ENCODE results near the gene MIPOL1.
"Not testable (repeated sequence)": the region's sequence is repeated elsewhere in the genome, so short reads cannot be mapped to it uniquely, and the experiment has no call there.

The MIPOL1 gene

DNA sequence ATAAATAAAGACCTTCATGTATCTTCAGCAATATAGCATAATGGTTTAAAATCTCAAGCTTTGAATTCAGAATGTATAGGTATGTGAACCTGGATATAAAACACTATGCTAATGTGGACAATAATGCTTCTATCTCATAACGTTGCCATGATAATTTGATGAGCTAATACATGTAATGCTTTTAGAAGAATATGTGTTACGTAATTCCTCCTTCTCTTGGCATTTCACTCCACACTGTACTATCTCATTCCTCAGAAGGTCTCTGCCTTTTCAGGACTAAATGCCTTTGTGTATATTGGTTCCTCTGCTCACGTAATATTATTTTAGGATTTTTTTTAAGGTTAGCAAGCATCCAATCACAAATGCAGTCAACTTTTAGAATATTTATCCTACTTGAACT, 310.8 kb downstream of the MIPOL1 start:
- no peak for ATAC-seq
- peaks cover 12% of the 10 kb centered on the region for H3K9me3 Mint-ChIP-seq
- no peak for DNase-seq (ENCODE audit: low spot score in 2 of 2)
- no peak overlapping the region for H3K4me3 Mint-ChIP-seq
- no peaks in the 10 kb centered on the region for H3K4me1 Mint-ChIP-seq
- no peak overlapping the region for H3K27ac Mint-ChIP-seq
- H3K36me3 Mint-ChIP-seq: no peaks in the 10 kb centered on the region

GRCh38 chr14:37512173-37512572, 314.4 kb downstream of the MIPOL1 start:
- ATAC-seq (no peak), DNase-seq (ENCODE audit: low spot score in 2 of 2) (no peak)
- H3K36me3 Mint-ChIP-seq: no peaks in the 10 kb centered on the region
- no peak overlapping the region for H3K27ac Mint-ChIP-seq
- peaks cover 14% of the 10 kb centered on the region for H3K9me3 Mint-ChIP-seq
- H3K4me3 Mint-ChIP-seq: no peak overlapping the region
- no peaks in the 10 kb centered on the region for H3K4me1 Mint-ChIP-seq

GRCh38 chr14:37515771-37516170, 318.0 kb downstream of the MIPOL1 start:
- H3K4me3 Mint-ChIP-seq: no peak overlapping the region
- no peaks in the 10 kb centered on the region for H3K36me3 Mint-ChIP-seq
- DNase-seq (ENCODE audit: low spot score in 2 of 2) (no peak), ATAC-seq (no peak)
- no peaks in the 10 kb centered on the region for H3K4me1 Mint-ChIP-seq
- peaks cover 7% of the 10 kb centered on the region for H3K9me3 Mint-ChIP-seq
- H3K27ac Mint-ChIP-seq: no peak overlapping the region

- no peaks in the 10 kb centered on the region for H3K4me1 Mint-ChIP-seq
- DNase-seq (ENCODE audit: low spot score in 2 of 2) (no peak), ATAC-seq (no peak)
- H3K36me3 Mint-ChIP-seq: no peaks in the 10 kb centered on the region
- H3K27ac Mint-ChIP-seq: no peak overlapping the region
- H3K4me3 Mint-ChIP-seq: no peak overlapping the region
- H3K9me3 Mint-ChIP-seq: peaks cover 17% of the 10 kb centered on the region
Observed at GRCh38 chr14:37526994-37527393, 329.3 kb downstream of the MIPOL1 start.

- Mint-ChIP-seq H3K27ac (no peak overlapping the region), H3K4me1 (no peaks in the 10 kb centered on the region), H3K4me3 (no peak overlapping the region), H3K9me3 (peaks cover 3% of the 10 kb centered on the region), H3K36me3 (no peaks in the 10 kb centered on the region)
- DNase-seq (ENCODE audit: low spot score in 2 of 2): no peak
- ATAC-seq: no peak
Observed at GRCh38 chr14:37539992-37540391, 342.3 kb downstream of the MIPOL1 start.

DNA sequence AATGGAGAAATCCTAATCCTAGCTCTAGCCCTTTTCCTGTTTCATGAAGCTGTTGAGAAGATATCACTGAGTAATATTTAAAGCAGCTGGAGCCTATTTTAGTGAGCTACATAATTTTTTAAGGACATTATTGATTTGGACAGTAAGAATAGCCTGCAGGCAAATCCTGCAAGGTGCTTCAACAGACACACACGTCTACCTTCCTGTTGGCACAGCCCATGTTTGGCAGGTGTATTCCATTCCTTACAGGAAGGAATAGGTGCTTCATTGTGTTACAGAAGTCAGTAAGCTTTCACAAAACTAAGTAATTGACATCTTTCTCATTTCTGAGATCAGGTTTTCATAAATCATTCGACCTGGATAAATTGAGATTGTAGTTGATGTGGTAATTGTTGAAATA, 346.7 kb downstream of the MIPOL1 start:
- Mint-ChIP-seq H3K36me3 (no peaks in the 10 kb centered on the region), H3K27ac (no peak overlapping the region), H3K4me3 (no peak overlapping the region), H3K9me3 (peaks cover 3% of the 10 kb centered on the region), H3K4me1 (no peaks in the 10 kb centered on the region)
- ATAC-seq (no peak), DNase-seq (ENCODE audit: low spot score in 2 of 2) (no peak)

- Mint-ChIP-seq H3K4me3 (no peak overlapping the region), H3K4me1 (no peaks in the 10 kb centered on the region), H3K9me3 (peaks cover 3% of the 10 kb centered on the region), H3K27ac (no peak overlapping the region), H3K36me3 (no peaks in the 10 kb centered on the region)
- DNase-seq (ENCODE audit: low spot score in 2 of 2) (no peak), ATAC-seq (no peak)
Observed at GRCh38 chr14:37545174-37545573, 347.4 kb downstream of the MIPOL1 start.

GRCh38 chr14:37546621-37547447, 349.1 kb downstream of the MIPOL1 start:
- ATAC-seq: no peak
- H3K4me1 Mint-ChIP-seq: no peaks in the 10 kb centered on the region
- DNase-seq (ENCODE audit: low spot score in 2 of 2): no peak

GRCh38 chr14:37550511-37550910, 352.8 kb downstream of the MIPOL1 start:
- ATAC-seq: no peak
- H3K4me3 Mint-ChIP-seq: no peak overlapping the region
- H3K9me3 Mint-ChIP-seq: peaks cover 14% of the 10 kb centered on the region
- no peaks in the 10 kb centered on the region for H3K36me3 Mint-ChIP-seq
- DNase-seq (ENCODE audit: low spot score in 2 of 2): no peak
- no peaks in the 10 kb centered on the region for H3K4me1 Mint-ChIP-seq
- no peak overlapping the region for H3K27ac Mint-ChIP-seq

More at GRCh38 chr14:37546621-37547447, 349.1 kb downstream of the MIPOL1 start:
- no peak overlapping the region for H3K27ac Mint-ChIP-seq
- no peaks in the 10 kb centered on the region for H3K36me3 Mint-ChIP-seq
- peaks cover 3% of the 10 kb centered on the region for H3K9me3 Mint-ChIP-seq
- H3K4me3 Mint-ChIP-seq: no peak overlapping the region

DNA sequence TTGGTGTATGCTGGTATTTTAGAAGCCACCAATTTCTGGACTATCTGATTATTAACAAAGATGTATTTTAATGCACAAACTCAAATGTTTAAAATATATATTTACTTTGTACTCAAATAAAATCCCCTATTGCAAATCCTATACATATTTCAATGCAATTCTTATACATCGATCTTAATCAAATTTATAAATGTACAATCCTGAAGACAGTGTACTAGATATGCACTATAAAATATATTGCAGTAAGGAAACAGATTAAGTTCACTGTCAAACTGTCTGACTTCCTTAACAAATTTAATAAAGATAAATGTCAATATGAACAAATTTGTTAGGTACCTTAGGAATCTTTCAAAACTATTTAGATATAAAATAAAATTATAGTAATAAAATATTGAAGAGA, 353.4 kb downstream of the MIPOL1 start:
- Mint-ChIP-seq H3K27ac (no peak overlapping the region), H3K9me3 (peaks cover 14% of the 10 kb centered on the region), H3K4me1 (no peaks in the 10 kb centered on the region), H3K4me3 (no peak overlapping the region), H3K36me3 (no peaks in the 10 kb centered on the region)
- DNase-seq (ENCODE audit: low spot score in 2 of 2) (no peak), ATAC-seq (no peak)

- Mint-ChIP-seq H3K27ac (no peak overlapping the region), H3K9me3 (peaks cover 25% of the 10 kb centered on the region), H3K36me3 (no peaks in the 10 kb centered on the region), H3K4me1 (no peaks in the 10 kb centered on the region), H3K4me3 (no peak overlapping the region)
- no peak for DNase-seq (ENCODE audit: low spot score in 2 of 2)
- no peak for ATAC-seq
Observed at GRCh38 chr14:37553935-37554550, 356.3 kb downstream of the MIPOL1 start.

GRCh38 chr14:37555596-37555995, 357.9 kb downstream of the MIPOL1 start:
- not testable (repeated sequence) for DNase-seq (ENCODE audit: low spot score in 2 of 2); ATAC-seq; H3K27ac Mint-ChIP-seq; H3K4me1 Mint-ChIP-seq; H3K4me3 Mint-ChIP-seq; H3K36me3 Mint-ChIP-seq
- peaks cover 25% of the 10 kb centered on the region for H3K9me3 Mint-ChIP-seq

- Mint-ChIP-seq H3K36me3 (no peaks in the 10 kb centered on the region), H3K27ac (no peak overlapping the region), H3K9me3 (peaks cover 18% of the 10 kb centered on the region), H3K4me3 (no peak overlapping the region), H3K4me1 (no peaks in the 10 kb centered on the region)
- DNase-seq (ENCODE audit: low spot score in 2 of 2) (no peak), ATAC-seq (no peak)
Observed at GRCh38 chr14:37558740-37559139, 361.0 kb downstream of the MIPOL1 start.

- Mint-ChIP-seq H3K27ac (no peak overlapping the region), H3K36me3 (no peaks in the 10 kb centered on the region), H3K9me3 (peaks cover 12% of the 10 kb centered on the region), H3K4me1 (no peaks in the 10 kb centered on the region), H3K4me3 (no peak overlapping the region)
- no peak for ATAC-seq
- DNase-seq (ENCODE audit: low spot score in 2 of 2): no peak
Observed at GRCh38 chr14:37559386-37559785, 361.6 kb downstream of the MIPOL1 start.

DNA sequence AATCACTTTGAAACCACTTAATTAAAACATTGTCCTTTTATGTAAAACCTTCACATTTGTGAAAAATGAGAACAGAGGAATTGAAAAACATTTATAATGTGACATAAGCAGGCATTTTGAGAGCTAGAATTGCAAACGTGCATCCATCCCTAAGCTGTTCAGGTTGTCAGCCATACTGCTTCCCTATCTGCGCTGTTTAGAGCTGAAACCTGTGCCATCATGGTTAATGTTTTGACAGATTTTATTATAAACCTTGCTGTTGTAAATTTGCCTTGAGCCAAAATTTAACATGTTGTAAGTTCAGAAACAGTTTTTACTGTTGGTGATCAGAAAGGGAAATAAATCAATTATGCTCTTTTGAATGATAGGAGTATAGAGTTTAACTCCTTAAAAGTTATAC, 365.5 kb downstream of the MIPOL1 start:
- Mint-ChIP-seq H3K27ac (no peak overlapping the region), H3K9me3 (peaks cover 5% of the 10 kb centered on the region), H3K4me3 (no peak overlapping the region), H3K36me3 (no peaks in the 10 kb centered on the region), H3K4me1 (no peaks in the 10 kb centered on the region)
- DNase-seq (ENCODE audit: low spot score in 2 of 2) (no peak), ATAC-seq (no peak)

DNA sequence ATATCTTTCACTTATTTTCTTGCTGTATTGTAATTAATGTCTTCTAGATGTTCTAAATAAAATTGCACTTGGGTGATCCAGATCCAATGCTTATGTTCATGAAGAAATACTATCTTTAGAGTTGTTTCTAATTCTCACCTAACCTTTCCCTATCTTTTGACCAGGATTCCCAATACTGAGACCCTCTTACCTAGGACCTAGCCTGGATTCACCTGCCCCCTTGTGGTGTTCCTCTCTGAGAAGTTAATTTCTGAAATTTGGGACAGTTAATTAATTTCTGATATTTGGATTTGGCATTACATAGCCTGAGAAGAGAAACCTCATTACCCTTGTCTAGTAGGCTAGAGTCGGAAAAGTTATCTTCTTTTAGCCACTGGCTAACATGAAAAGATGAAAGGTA, 367.8 kb downstream of the MIPOL1 start:
- no peaks in the 10 kb centered on the region for H3K36me3 Mint-ChIP-seq
- ATAC-seq: no peak
- peaks cover 4% of the 10 kb centered on the region for H3K9me3 Mint-ChIP-seq
- no peak for DNase-seq (ENCODE audit: low spot score in 2 of 2)
- no peak overlapping the region for H3K4me3 Mint-ChIP-seq
- H3K4me1 Mint-ChIP-seq: no peaks in the 10 kb centered on the region
- no peak overlapping the region for H3K27ac Mint-ChIP-seq
